Measurements from ENCODE around the gene IL11.

IL11 gene

GRCh38 chr19:55368701-55369563 lies 1.3 kb downstream of the IL11 start:
- H3K4me3 Mint-ChIP-seq = no peak overlapping the region
- H3K27ac Mint-ChIP-seq = no peak overlapping the region
- peaks cover 44% of the 10 kb centered on the region for H3K27me3 Mint-ChIP-seq (ENCODE audit: low read depth)
- peaks cover 5% of the 10 kb centered on the region for H3K4me1 Mint-ChIP-seq (ENCODE audit: low read depth)
- H3K36me3 Mint-ChIP-seq (ENCODE audit: low read depth) = peaks cover 2% of the 10 kb centered on the region
- no peaks in the 10 kb centered on the region for H3K9me3 Mint-ChIP-seq

- no peaks in the 10 kb centered on the region for H3K9me3 Mint-ChIP-seq
- no peak overlapping the region for H3K27ac Mint-ChIP-seq
- H3K4me3 Mint-ChIP-seq = no peak overlapping the region
- peaks cover 5% of the 10 kb centered on the region for H3K4me1 Mint-ChIP-seq (ENCODE audit: low read depth)
- H3K36me3 Mint-ChIP-seq (ENCODE audit: low read depth) = no peaks in the 10 kb centered on the region
- peaks cover 39% of the 10 kb centered on the region for H3K27me3 Mint-ChIP-seq (ENCODE audit: low read depth)
Observed at GRCh38 chr19:55368106-55368505, 2.2 kb downstream of the IL11 start.

- Mint-ChIP-seq H3K4me1 (ENCODE audit: low read depth) (peaks cover 2% of the 10 kb centered on the region), H3K27me3 (ENCODE audit: low read depth) (peaks cover 31% of the 10 kb centered on the region), H3K9me3 (no peaks in the 10 kb centered on the region), H3K4me3 (no peak overlapping the region), H3K36me3 (ENCODE audit: low read depth) (no peaks in the 10 kb centered on the region), H3K27ac (no peak overlapping the region)
Observed at GRCh38 chr19:55366790-55367189, 3.5 kb downstream of the IL11 start.

- H3K9me3 Mint-ChIP-seq = no peaks in the 10 kb centered on the region
- H3K27ac Mint-ChIP-seq = no peak overlapping the region
- H3K4me3 Mint-ChIP-seq = no peak overlapping the region
- no peaks in the 10 kb centered on the region for H3K36me3 Mint-ChIP-seq (ENCODE audit: low read depth)
- H3K27me3 Mint-ChIP-seq (ENCODE audit: low read depth) = peaks cover 23% of the 10 kb centered on the region
- peaks cover 2% of the 10 kb centered on the region for H3K4me1 Mint-ChIP-seq (ENCODE audit: low read depth)
Observed at GRCh38 chr19:55365964-55366363, 4.3 kb downstream of the IL11 start.

GRCh38 chr19:55365245-55365644 lies 5.0 kb downstream of the IL11 start:
- peaks cover 16% of the 10 kb centered on the region for H3K27me3 Mint-ChIP-seq (ENCODE audit: low read depth)
- H3K27ac Mint-ChIP-seq = no peak overlapping the region
- no peaks in the 10 kb centered on the region for H3K36me3 Mint-ChIP-seq (ENCODE audit: low read depth)
- H3K4me1 Mint-ChIP-seq (ENCODE audit: low read depth) = peaks cover 2% of the 10 kb centered on the region
- H3K4me3 Mint-ChIP-seq = no peak overlapping the region
- no peaks in the 10 kb centered on the region for H3K9me3 Mint-ChIP-seq

GRCh38 chr19:55362990-55363716 lies 7.1 kb downstream of the IL11 start, which contains the start of gene GARIN5B:
Gene GARIN5B, minus strand, starts transcription at chr19:55363260. Its CDS starts 194 bp downstream, at chr19:55363066.
- Mint-ChIP-seq H3K4me3 (no peak within 1 kb of the TSS), H3K4me1 (ENCODE audit: low read depth) (no peaks in the 10 kb centered on the region), H3K36me3 (ENCODE audit: low read depth) (no peaks in the 10 kb centered on the region), H3K27me3 (ENCODE audit: low read depth) (peaks cover 10% of the 10 kb centered on the region), H3K27ac (no peak within 1 kb of the TSS), H3K9me3 (no peaks in the 10 kb centered on the region)

- Mint-ChIP-seq H3K4me1 (ENCODE audit: low read depth) (no peaks in the 10 kb centered on the region), H3K27ac (no peak overlapping the region), H3K27me3 (ENCODE audit: low read depth) (peaks cover 7% of the 10 kb centered on the region), H3K4me3 (no peak overlapping the region), H3K36me3 (ENCODE audit: low read depth) (no peaks in the 10 kb centered on the region), H3K9me3 (no peaks in the 10 kb centered on the region)
Observed at GRCh38 chr19:55362174-55362989, 7.9 kb downstream of the IL11 start.

GRCh38 chr19:55360902-55361301 lies 9.4 kb downstream of the IL11 start:
- H3K27ac Mint-ChIP-seq = no peak overlapping the region
- no peaks in the 10 kb centered on the region for H3K4me1 Mint-ChIP-seq (ENCODE audit: low read depth)
- H3K36me3 Mint-ChIP-seq (ENCODE audit: low read depth) = no peaks in the 10 kb centered on the region
- no peaks in the 10 kb centered on the region for H3K9me3 Mint-ChIP-seq
- no peak overlapping the region for H3K4me3 Mint-ChIP-seq
- peaks cover 14% of the 10 kb centered on the region for H3K27me3 Mint-ChIP-seq (ENCODE audit: low read depth)

GRCh38 chr19:55358943-55359908 lies 11.0 kb downstream of the IL11 start:
- H3K4me1 Mint-ChIP-seq (ENCODE audit: low read depth) = no peaks in the 10 kb centered on the region
- no peaks in the 10 kb centered on the region for H3K9me3 Mint-ChIP-seq
- H3K36me3 Mint-ChIP-seq (ENCODE audit: low read depth) = no peaks in the 10 kb centered on the region
- H3K27me3 Mint-ChIP-seq (ENCODE audit: low read depth) = peaks cover 25% of the 10 kb centered on the region
- H3K27ac Mint-ChIP-seq = no peak overlapping the region
- no peak overlapping the region for H3K4me3 Mint-ChIP-seq

GRCh38 chr19:55358493-55358892 lies 11.8 kb downstream of the IL11 start:
- H3K27me3 Mint-ChIP-seq (ENCODE audit: low read depth) = peaks cover 31% of the 10 kb centered on the region
- no peaks in the 10 kb centered on the region for H3K36me3 Mint-ChIP-seq (ENCODE audit: low read depth)
- H3K4me1 Mint-ChIP-seq (ENCODE audit: low read depth) = peaks cover under 1% of the 10 kb centered on the region
- no peaks in the 10 kb centered on the region for H3K9me3 Mint-ChIP-seq
- no peak overlapping the region for H3K4me3 Mint-ChIP-seq
- H3K27ac Mint-ChIP-seq = no peak overlapping the region

- Mint-ChIP-seq H3K4me1 (ENCODE audit: low read depth) (peaks cover 12% of the 10 kb centered on the region), H3K4me3 (no peak overlapping the region), H3K9me3 (no peaks in the 10 kb centered on the region), H3K36me3 (ENCODE audit: low read depth) (no peaks in the 10 kb centered on the region), H3K27ac (no peak overlapping the region), H3K27me3 (ENCODE audit: low read depth) (peaks cover 58% of the 10 kb centered on the region)
Observed at GRCh38 chr19:55355213-55355821, 14.9 kb downstream of the IL11 start.

GRCh38 chr19:55354698-55355212 lies 15.5 kb downstream of the IL11 start, which contains the start of gene COX6B2:
Gene COX6B2, minus strand, starts transcription at chr19:55354719. Its CDS starts 198 bp downstream, at chr19:55354521.
- Mint-ChIP-seq H3K36me3 (ENCODE audit: low read depth) (no peaks in the 10 kb centered on the region), H3K27ac (no peak within 1 kb of the TSS), H3K9me3 (no peaks in the 10 kb centered on the region), H3K4me3 (peak within 1 kb of the TSS; percentile 81), H3K27me3 (ENCODE audit: low read depth) (peaks cover 58% of the 10 kb centered on the region), H3K4me1 (ENCODE audit: low read depth) (peaks cover 12% of the 10 kb centered on the region)
